KOPT-K1 (cell line): ENCODE measurements around the gene ABCG2.

Experiments
- H3K27ac ChIP-seq: fragments of 200-600 bp; sonication (generic); 2 replicates; pipeline ENCODE4 v1.5.1; 2016; ENCODE audit warnings: antibody characterized with exemption, mild to moderate bottlenecking, low read depth, low read length; ENCODE audit not compliant: poor library complexity, severe bottlenecking
- H3K36me3 ChIP-seq: fragments of 200-600 bp; sonication (generic); 2 replicates; pipeline ENCODE4 v1.5.1; 2017; ENCODE audit warnings: antibody characterized with exemption, mild to moderate bottlenecking, low read length, moderate library complexity; ENCODE audit not compliant: insufficient read depth
- H3K9me3 ChIP-seq: fragments of 200-600 bp; sonication (generic); 2 replicates; pipeline ENCODE4 v1.5.1; 2017; ENCODE audit warnings: antibody characterized with exemption, low read length, mild to moderate bottlenecking; ENCODE audit not compliant: insufficient read depth, poor library complexity, severe bottlenecking

The ABCG2 gene

GRCh38 chr4:88080626-88081025 lies 77.8 kb downstream of the ABCG2 start:
- no peaks in the 10 kb centered on the region for H3K9me3 ChIP-seq
- peaks cover 26% of the 10 kb centered on the region for H3K36me3 ChIP-seq
- no peak overlapping the region for H3K27ac ChIP-seq

- peaks cover 43% of the 10 kb centered on the region for H3K36me3 ChIP-seq
- H3K9me3 ChIP-seq: no peaks in the 10 kb centered on the region
- H3K27ac ChIP-seq: no peak overlapping the region
Observed at GRCh38 chr4:88078579-88078978, 79.9 kb downstream of the ABCG2 start.

DNA sequence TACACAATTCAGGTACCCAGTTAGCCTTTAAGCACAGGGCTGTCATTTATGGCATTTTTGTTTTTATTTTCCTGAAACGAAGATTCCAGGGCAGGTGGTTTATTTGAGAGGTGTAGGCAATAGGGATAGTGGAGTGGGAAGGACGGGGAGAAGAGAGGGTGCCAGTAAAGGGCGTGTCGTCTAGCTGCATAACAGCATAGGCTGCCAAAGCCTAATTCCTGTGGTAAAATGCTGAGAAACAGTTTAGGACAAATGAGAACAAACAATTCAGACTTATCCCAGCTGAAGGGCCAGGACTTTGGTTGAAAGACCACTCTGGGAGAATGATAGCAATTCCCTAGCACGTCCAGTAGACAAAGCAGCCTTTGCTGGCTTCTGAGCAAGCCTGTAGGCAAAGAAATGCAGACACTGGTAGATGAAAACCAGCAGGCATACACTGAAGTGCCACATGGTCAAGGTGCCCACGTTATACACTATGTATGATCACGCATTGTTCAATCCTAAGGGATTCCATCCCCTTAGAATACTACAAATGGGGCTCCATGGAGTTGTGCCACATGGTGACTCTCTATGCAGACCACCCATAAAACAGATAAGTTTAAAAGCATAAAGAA lies 80.4 kb downstream of the ABCG2 start:
- Histone ChIP-seq H3K9me3 (no peaks in the 10 kb centered on the region), H3K27ac (no peak overlapping the region), H3K36me3 (peaks cover 48% of the 10 kb centered on the region)

DNA sequence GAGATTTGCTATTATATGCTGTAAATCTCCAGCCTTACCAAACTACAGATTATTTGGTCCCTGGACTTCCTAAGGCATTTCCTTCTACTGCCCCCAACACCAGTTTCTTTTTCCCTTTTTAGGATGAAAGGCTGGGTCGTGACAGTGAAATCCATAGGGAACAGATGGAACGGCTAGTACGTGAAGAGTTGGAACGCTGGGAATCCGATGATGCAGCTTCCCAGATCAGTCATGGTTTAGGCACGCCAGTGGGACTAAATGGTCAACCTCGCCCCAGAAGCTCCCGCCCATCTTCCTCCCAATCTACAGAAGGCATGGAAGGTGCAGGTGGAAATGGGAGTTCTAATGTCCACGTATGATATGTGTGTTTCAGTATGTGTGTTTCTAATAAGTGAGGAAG lies 83.1 kb downstream of the ABCG2 start:
- Histone ChIP-seq H3K9me3 (peaks cover 15% of the 10 kb centered on the region), H3K27ac (no peak overlapping the region), H3K36me3 (peaks cover 73% of the 10 kb centered on the region)

- Histone ChIP-seq H3K9me3 (peaks cover 28% of the 10 kb centered on the region), H3K27ac (no peak overlapping the region), H3K36me3 (peaks cover 82% of the 10 kb centered on the region)
Observed at GRCh38 chr4:88070031-88070430, 88.4 kb downstream of the ABCG2 start.

DNA sequence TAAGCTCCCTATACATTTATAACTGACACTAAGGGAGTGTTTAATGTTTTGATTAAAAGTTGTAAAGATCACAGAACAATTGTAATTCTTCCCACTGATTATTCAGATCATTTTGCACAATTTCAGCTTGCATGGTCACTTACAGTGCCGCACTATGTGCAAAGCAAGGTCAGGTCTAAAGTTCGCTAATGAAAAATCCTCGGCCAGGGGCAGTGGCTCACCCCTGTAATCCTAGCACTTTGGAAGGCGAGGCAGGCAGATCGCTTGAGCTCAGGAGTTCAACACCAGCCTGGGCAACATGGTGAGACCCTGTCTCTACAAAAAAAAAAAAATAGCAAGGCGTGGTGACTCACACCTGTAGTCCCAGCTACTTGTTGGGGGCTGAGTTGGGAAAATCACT lies 94.0 kb downstream of the ABCG2 start:
- Histone ChIP-seq H3K36me3 (peaks cover 80% of the 10 kb centered on the region), H3K27ac (no peak overlapping the region), H3K9me3 (peaks cover 13% of the 10 kb centered on the region)

DNA sequence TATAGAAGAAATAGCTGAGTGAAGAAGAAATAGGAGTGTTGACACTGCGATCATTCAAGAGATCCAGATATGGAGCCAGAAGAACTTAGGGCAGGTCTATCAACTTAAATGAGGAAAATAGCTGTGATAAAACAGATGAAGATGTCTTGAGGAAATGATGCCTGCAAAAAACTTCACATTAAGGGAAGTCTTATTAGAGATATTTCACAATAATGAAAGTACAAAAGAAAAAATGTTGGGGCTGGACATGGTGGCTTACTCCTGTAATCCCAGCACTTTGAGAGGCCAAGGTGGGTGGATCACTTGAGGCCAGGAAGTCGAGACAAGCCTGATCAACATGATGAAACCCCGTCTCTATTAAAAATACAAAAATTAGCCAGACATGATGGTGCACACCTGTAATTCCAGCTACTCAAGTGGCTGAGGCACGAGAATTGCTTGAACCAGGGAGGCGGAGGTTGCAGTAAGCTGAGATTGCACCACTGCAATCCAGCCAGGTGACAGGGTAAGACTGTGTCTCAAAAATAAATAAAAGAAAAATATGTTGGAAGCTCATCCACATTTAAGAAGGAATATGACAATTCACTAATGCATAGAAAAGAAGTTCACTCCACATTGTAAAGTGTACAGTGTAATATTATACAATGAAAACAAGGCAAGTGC lies 94.7 kb downstream of the ABCG2 start:
- peaks cover 82% of the 10 kb centered on the region for H3K36me3 ChIP-seq
- peaks cover 11% of the 10 kb centered on the region for H3K9me3 ChIP-seq
- no peak overlapping the region for H3K27ac ChIP-seq

DNA sequence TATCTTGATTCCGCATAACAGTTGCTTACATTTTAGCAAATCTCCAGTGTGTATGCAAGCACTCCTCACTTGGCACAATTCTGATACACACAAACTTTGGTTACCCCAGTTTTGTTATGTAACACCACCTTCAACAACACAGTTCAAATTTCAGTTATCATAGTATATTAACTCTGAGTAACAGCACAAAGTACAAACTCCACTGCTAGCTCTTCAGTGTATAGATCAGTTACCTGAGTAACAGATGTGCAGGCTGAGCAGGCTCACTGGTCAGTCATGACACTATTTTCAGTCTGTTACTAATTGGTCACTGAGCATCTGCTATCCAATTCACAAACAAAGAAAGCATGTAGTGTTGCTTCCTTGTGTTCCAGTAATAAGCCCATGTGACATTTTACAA lies 95.6 kb downstream of the ABCG2 start:
- peaks cover 79% of the 10 kb centered on the region for H3K36me3 ChIP-seq

GRCh38 chr4:88062311-88062710 lies 96.1 kb downstream of the ABCG2 start:
- no peak overlapping the region for H3K27ac ChIP-seq
- peaks cover 79% of the 10 kb centered on the region for H3K36me3 ChIP-seq
- H3K9me3 ChIP-seq: no peaks in the 10 kb centered on the region

More for the DNA sequence above, 95.6 kb downstream of the ABCG2 start:
- Histone ChIP-seq H3K9me3 (peaks cover 2% of the 10 kb centered on the region), H3K27ac (no peak overlapping the region)

- Histone ChIP-seq H3K27ac (no peak overlapping the region), H3K9me3 (no peaks in the 10 kb centered on the region), H3K36me3 (peaks cover 76% of the 10 kb centered on the region)
Observed at GRCh38 chr4:88060431-88060830, 98.0 kb downstream of the ABCG2 start.

DNA sequence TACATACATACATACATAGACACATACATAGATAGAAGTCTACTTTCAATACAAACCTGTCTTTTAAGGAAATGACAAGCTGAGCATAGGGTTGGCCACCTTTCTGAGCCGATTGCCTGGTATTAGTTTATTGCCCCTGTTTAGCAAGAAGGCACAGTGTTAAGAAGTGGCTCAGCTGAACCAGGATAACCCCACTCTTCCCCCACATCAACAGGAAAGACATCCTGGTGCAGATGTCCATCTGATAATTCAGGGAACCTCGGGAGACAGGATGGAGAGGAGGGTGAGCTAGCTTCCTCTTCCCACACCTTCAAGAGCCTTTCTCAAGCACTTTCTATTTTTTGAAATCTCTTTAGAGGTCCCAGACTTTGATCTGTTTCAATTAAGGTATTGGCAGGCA lies 98.7 kb downstream of the ABCG2 start:
- H3K36me3 ChIP-seq: peaks cover 69% of the 10 kb centered on the region

DNA sequence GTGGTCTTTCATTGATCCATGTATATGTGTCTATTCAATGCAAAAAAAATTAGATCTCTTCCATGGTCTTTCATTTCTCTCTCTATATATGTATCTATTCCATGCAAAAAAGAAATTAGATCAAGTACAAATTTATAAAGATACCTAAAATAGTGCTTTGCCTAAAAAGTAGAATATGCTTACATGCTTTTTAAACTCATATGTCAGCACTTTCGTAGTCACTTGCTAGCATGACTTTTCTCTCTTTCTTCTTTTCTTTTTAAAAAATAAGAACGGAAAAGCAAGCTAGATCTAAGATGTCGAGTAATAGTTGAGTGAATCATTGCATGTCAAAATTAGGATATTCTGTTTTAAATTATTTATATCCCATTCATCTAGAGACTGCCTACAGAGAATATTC lies 100.1 kb downstream of the ABCG2 start:
- peaks cover 59% of the 10 kb centered on the region for H3K36me3 ChIP-seq

More for the DNA sequence above, 98.7 kb downstream of the ABCG2 start:
- Histone ChIP-seq H3K27ac (no peak overlapping the region), H3K9me3 (no peaks in the 10 kb centered on the region)

GRCh38 chr4:88054901-88055300 lies 103.5 kb downstream of the ABCG2 start:
- Histone ChIP-seq H3K9me3 (no peaks in the 10 kb centered on the region), H3K27ac (no peak overlapping the region), H3K36me3 (peaks cover 74% of the 10 kb centered on the region)

More for the DNA sequence above, 100.1 kb downstream of the ABCG2 start:
- Histone ChIP-seq H3K9me3 (no peaks in the 10 kb centered on the region), H3K27ac (no peak overlapping the region)

DNA sequence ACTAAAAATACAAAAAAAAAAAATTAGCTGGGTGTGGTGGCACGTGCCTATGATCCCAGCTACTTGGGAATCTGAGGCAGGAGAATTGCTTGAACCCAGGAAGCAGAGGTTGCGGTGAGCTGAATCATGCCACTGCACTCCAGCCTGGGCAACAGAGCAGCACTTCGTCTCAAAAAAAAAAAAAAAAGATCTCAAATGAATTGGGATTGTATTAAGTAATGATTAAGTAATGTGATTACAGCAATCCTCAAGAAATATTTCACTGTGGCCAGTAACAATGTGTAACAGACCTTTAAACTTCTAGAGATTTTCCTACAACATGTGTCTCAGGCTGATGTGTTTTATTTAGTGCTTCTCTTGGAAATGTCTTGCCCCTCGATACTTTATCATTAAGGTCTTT lies 104.2 kb downstream of the ABCG2 start:
- no peak overlapping the region for H3K27ac ChIP-seq
- no peaks in the 10 kb centered on the region for H3K9me3 ChIP-seq
- peaks cover 72% of the 10 kb centered on the region for H3K36me3 ChIP-seq

DNA sequence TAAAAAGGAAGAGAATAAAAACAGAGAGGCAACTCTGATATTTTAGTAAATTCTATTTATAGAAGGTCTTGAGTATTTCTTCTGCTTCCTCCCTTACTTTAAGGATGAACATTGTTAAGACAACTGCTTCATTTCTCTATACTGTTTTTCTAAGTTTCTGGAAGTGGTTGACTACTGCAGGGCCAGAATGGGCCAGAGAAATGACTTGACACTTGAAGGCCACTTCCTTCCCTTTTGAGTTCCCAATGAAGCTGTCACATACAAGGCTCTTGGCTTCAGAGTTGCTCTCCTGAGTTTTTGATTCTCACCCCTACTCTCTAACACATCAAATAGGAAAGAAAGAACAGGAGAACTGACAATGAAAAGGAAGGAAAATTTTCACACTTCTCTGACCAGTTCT lies 113.4 kb downstream of the ABCG2 start:
- Histone ChIP-seq H3K36me3 (peaks cover 94% of the 10 kb centered on the region), H3K27ac (no peak overlapping the region), H3K9me3 (no peaks in the 10 kb centered on the region)
